Stimulated activated CD8-positive, alpha-beta memory T cell treated with anti-CD3 and anti-CD28 coated beads, Interleukin-12 subunit alpha, Interleukin-12 subunit beta, amount 100 ng/mL, for 24 hours (primary cell): Measurements from ENCODE around the gene CCNYL1.

Source experiments
- DNase-seq: peaks from one replicate; pipeline ENCODE4 v3.0.0-alpha.2; 2020; ENCODE audit errors: extremely low read depth

Gene CCNYL1

GRCh38 chr2:207791579-207792243, 80.3 kb downstream of the CCNYL1 start:
- DNase-seq: no peak

- DNase-seq: no peak
Measured at GRCh38 chr2:207792244-207792785, 80.9 kb downstream of the CCNYL1 start.

GRCh38 chr2:207796585-207797350, 85.3 kb downstream of the CCNYL1 start:
- no peak for DNase-seq

- DNase-seq: no peak
Measured at GRCh38 chr2:207801259-207801658, 89.8 kb downstream of the CCNYL1 start.

- no peak for DNase-seq
Measured at GRCh38 chr2:207802650-207803049, 91.2 kb downstream of the CCNYL1 start.
